ENCODE data around the gene ERAP2.

GRCh38 chr5:96934708-96935558 is 58.6 kb downstream of the ERAP2 start:
- TF ChIP-seq CTCF (IDR thresholded peaks at IDR 0.05; ENCODE audit: low read length) (no peak), EZH2phosphoT487 (IDR thresholded peaks at IDR 0.05; ENCODE audit: low read length) (no peak), EZH2 (optimal IDR thresholded peaks at IDR 0.05; ENCODE audit: low read depth, low read length) (no peak)
